Esophagus squamous epithelium (tissue), 5 donors: ENCODE data around the gene ZFPM1. TPM values are rescaled to one million over a fixed set of nuclear protein-coding genes. Genes with fewer than 3 reads are reported as not detected.

Experiments used
- DNase-seq: peaks from one replicate; lab custom pipeline; 2025; lab: John Stamatoyannopoulos, UW
- H3K27ac ChIP-seq, 4 donors: fragments of 200-600 bp; sonication (generic); one replicate each; pipeline ENCODE4 v1.5.1; 2016 to 2019; ENCODE audit warnings: mild to moderate bottlenecking in 1 of 4
- H3K27me3 ChIP-seq, 4 donors: fragments of 200-600 bp; sonication (generic); 1 replicate in 3 of 4; 2 replicates in 1 of 4; pipeline versions ENCODE4 v1.5.1 to v1.6.0; 2017 to 2021; ENCODE audit warnings: antibody characterized with exemption in 1 of 4
- H3K36me3 ChIP-seq, 3 donors: fragments of 200-600 bp; sonication (generic); one replicate each; pipeline ENCODE4 v1.5.1; 2016 to 2019
- H3K4me1 ChIP-seq, 3 donors: fragments of 200-600 bp; sonication (generic); one replicate each; pipeline ENCODE4 v1.5.1; 2017 to 2019
- H3K4me3 ChIP-seq, 4 donors: fragments of 200-600 bp; sonication (generic); 1 replicate in 3 of 4; 2 replicates in 1 of 4; pipeline ENCODE4 v1.5.1; 2016 to 2019; ENCODE audit warnings: mild to moderate bottlenecking in 2 of 4, moderate library complexity in 1 of 4
- H3K9me3 ChIP-seq, 3 donors: fragments of 200-600 bp; sonication (generic); one replicate each; pipeline ENCODE4 v1.5.1; 2016 to 2019
- CTCF ChIP-seq, 6 experiments: fragments of 450-650 bp in 4 of 6; fragments of 200-600 bp in 2 of 6; sonication (generic) in 2 of 6; IDR thresholded peaks; one replicate each; pipeline ENCODE4 v1.5.1; 2016 to 2019; ENCODE audit warnings: antibody characterized with exemption in 6 of 6, mild to moderate bottlenecking in 4 of 6, moderate library complexity in 4 of 6
- POLR2A ChIP-seq, 4 donors: fragments of 450-650 bp; IDR thresholded peaks; one replicate each; pipeline ENCODE4 v1.6.1; 2017; ENCODE audit warnings: antibody characterized with exemption in 4 of 4, mild to moderate bottlenecking in 4 of 4, moderate library complexity in 3 of 4
- WGBS, 2 donors: methylation state at CpG; one replicate each; pipeline ENCODE4 v1.1.5; 2018; 5-methylcytosine and 5-hydroxymethylcytosine counted together
- intact Hi-C: fragments of 100-400 bp; cut with DNase I; formaldehyde crosslinking; loops from one replicate; pipeline ENCODE4 v1.15.0; 2022
- total RNA-seq, 4 donors: library from RNA; depleted of rRNA; stranded (reverse); fragments of >200 nt; gene quantifications; one replicate each; pipeline ENCODE4 v1.1.0, GENCODE V29; 2016
- donor health status: DM: yes; HTN: yes; CAD: no.

ZFPM1 gene
- total RNA-seq, 4 donors from 2014 or later: 0.67 to 1.7 (median 1.2) TPM

GRCh38 chr16:88415381-88415705 lies 37.7 kb upstream of the ZFPM1 start:
- WGBS, 2 donors: 57% methylated on average over 3 of the region's 5 CpGs; no CpG with 5 or more reads in 1 of the 2 donors
- DNase-seq: no peak
- Histone ChIP-seq H3K36me3 (no peaks in the 10 kb centered on the region), H3K4me1 (no peaks in the 10 kb centered on the region), H3K27ac (no peak overlapping the region), H3K9me3 (no peaks in the 10 kb centered on the region), H3K4me3 (no peak overlapping the region), H3K27me3 (peaks cover 0 to 30% (median 0%) of the 10 kb centered on the region in 4 donors)
- TF ChIP-seq POLR2A (IDR thresholded peaks at IDR 0.05): no peak
- TF ChIP-seq CTCF (IDR thresholded peaks at IDR 0.05): no peak
- intact Hi-C loops: no loop called here

GRCh38 chr16:88415713-88416323 lies 37.3 kb upstream of the ZFPM1 start:
- Histone ChIP-seq H3K27ac (no peak overlapping the region), H3K9me3 (no peaks in the 10 kb centered on the region), H3K4me3 (no peak overlapping the region), H3K4me1 (no peaks in the 10 kb centered on the region), H3K27me3 (peaks cover 0 to 35% (median 0%) of the 10 kb centered on the region in 4 donors), H3K36me3 (no peaks in the 10 kb centered on the region)
- intact Hi-C loops: no loop called here
- no peak for DNase-seq
- TF ChIP-seq CTCF (IDR thresholded peaks at IDR 0.05) (no peak), POLR2A (IDR thresholded peaks at IDR 0.05) (no peak)
- 68 to 70% methylated on average over 4 to 19 of the region's 29 CpGs for WGBS, 2 donors

GRCh38 chr16:88416686-88417085 lies 36.4 kb upstream of the ZFPM1 start:
- H3K4me1 ChIP-seq: no peaks in the 10 kb centered on the region
- peaks cover 0 to 38% (median 0%) of the 10 kb centered on the region in 4 donors for H3K27me3 ChIP-seq
- 90 to 91% methylated on average over 5 to 12 of the region's 17 CpGs for WGBS, 2 donors
- H3K36me3 ChIP-seq: no peaks in the 10 kb centered on the region
- no peak overlapping the region for H3K27ac ChIP-seq
- intact Hi-C loops: no loop called here
- no peaks in the 10 kb centered on the region for H3K9me3 ChIP-seq
- DNase-seq: no peak
- TF ChIP-seq POLR2A (IDR thresholded peaks at IDR 0.05) (no peak), CTCF (IDR thresholded peaks at IDR 0.05) (no peak)
- no peak overlapping the region for H3K4me3 ChIP-seq

- WGBS, 2 donors: 74 to 77% methylated on average over 10 to 12 of the region's 17 CpGs
- no peak overlapping the region for H3K4me3 ChIP-seq
- no peaks in the 10 kb centered on the region for H3K4me1 ChIP-seq
- TF ChIP-seq CTCF (IDR thresholded peaks at IDR 0.05) (no peak), POLR2A (IDR thresholded peaks at IDR 0.05) (no peak)
- no peak for DNase-seq
- intact Hi-C loops: no loop called here
- no peaks in the 10 kb centered on the region for H3K36me3 ChIP-seq
- no peaks in the 10 kb centered on the region for H3K9me3 ChIP-seq
- no peak overlapping the region for H3K27ac ChIP-seq
- H3K27me3 ChIP-seq: peaks cover 0 to 38% (median 0%) of the 10 kb centered on the region in 4 donors
Measured at GRCh38 chr16:88417684-88418476, 35.2 kb upstream of the ZFPM1 start.

- H3K4me3 ChIP-seq: no peak overlapping the region
- intact Hi-C loops: no loop called here
- H3K9me3 ChIP-seq: no peaks in the 10 kb centered on the region
- WGBS, 2 donors: 57 to 80% methylated on average over 6 to 9 of the region's 18 CpGs
- H3K4me1 ChIP-seq: peaks cover 0 to 1% (median 0%) of the 10 kb centered on the region in 3 donors
- no peaks in the 10 kb centered on the region for H3K36me3 ChIP-seq
- TF ChIP-seq POLR2A (IDR thresholded peaks at IDR 0.05): no peak
- no peak for TF ChIP-seq CTCF (IDR thresholded peaks at IDR 0.05)
- no peak overlapping the region for H3K27ac ChIP-seq
- DNase-seq: no peak
- H3K27me3 ChIP-seq: peaks cover 0 to 38% (median 0%) of the 10 kb centered on the region in 4 donors
Measured at GRCh38 chr16:88418869-88419268, 34.2 kb upstream of the ZFPM1 start.
